Activated CD4-positive, alpha-beta T cell treated with anti-CD3 and anti-CD28 coated beads, Interleukin-2, amount 50 U/mL, for 1 hour (primary cell): Measurements from ENCODE around the gene R3HCC1L.

Experiments used
- DNase-seq: peaks from one replicate; pipeline ENCODE4 v3.0.0-alpha.2; 2020

The R3HCC1L gene

GRCh38 chr10:98292971-98293370, 158.5 kb downstream of the R3HCC1L start:
- no peak for DNase-seq

- DNase-seq, result no peak
Measured at GRCh38 chr10:98293550-98294269, 159.3 kb downstream of the R3HCC1L start.

GRCh38 chr10:98294270-98294627, 159.8 kb downstream of the R3HCC1L start:
- DNase-seq, result no peak
